Glomerular endothelial cell (primary cell): ENCODE results near the gene APLNR. TPM values are rescaled to one million over a fixed set of nuclear protein-coding genes. Genes with fewer than 3 reads are reported as not detected.
"Not testable (repeated sequence)": the region's sequence is repeated elsewhere in the genome, so short reads cannot be mapped to it uniquely, and the experiment has no call there.

Experiments
- DNase-seq: peaks from one replicate; pipeline ENCODE4 v3.0.0-alpha.2; 2011; ENCODE audit warnings: low read depth, low spot score; ENCODE audit errors: extremely low read depth
- total RNA-seq: library from RNA; depleted of rRNA; stranded (reverse); fragments of >200 nt; gene quantifications from 2 replicates; pipeline ENCODE4 v1.2.3, GENCODE V29; 2015

APLNR gene
- total RNA-seq, result 0.10 and 0.76 TPM in 2 replicates

- DNase-seq, result no peak
These were observed at the start of gene APLNR for GRCh38 chr11:57237204-57237681. Gene APLNR, minus strand, starts transcription at chr11:57237250. Its CDS starts 246 bp downstream, at chr11:57237004.

- DNase-seq, result no peak
These were observed 46.4 kb upstream of the APLNR start for GRCh38 chr11:57283231-57283990.

GRCh38 chr11:57281546-57281945 lies 44.5 kb upstream of the APLNR start:
- DNase-seq, result not testable (repeated sequence)

GRCh38 chr11:57279116-57279515 lies 42.1 kb upstream of the APLNR start:
- no peak for DNase-seq

- DNase-seq, result no peak
These were observed 41.7 kb upstream of the APLNR start for GRCh38 chr11:57278721-57279095.

- peak; percentile 60 for DNase-seq
These were observed 41.0 kb upstream of the APLNR start for GRCh38 chr11:57277845-57278720.

- DNase-seq, result no peak
These were observed 40.1 kb upstream of the APLNR start for GRCh38 chr11:57276971-57277675.

GRCh38 chr11:57276169-57276970 lies 39.3 kb upstream of the APLNR start:
- DNase-seq, result no peak

- DNase-seq, result no peak
These were observed 38.5 kb upstream of the APLNR start for GRCh38 chr11:57275582-57275981.

GRCh38 chr11:57274904-57275498 lies 38.0 kb upstream of the APLNR start:
- no peak for DNase-seq

- DNase-seq, result no peak
These were observed 36.5 kb upstream of the APLNR start for GRCh38 chr11:57273448-57274058.

GRCh38 chr11:57269571-57270021 lies 32.5 kb upstream of the APLNR start:
- DNase-seq, result no peak

- DNase-seq, result no peak
These were observed 29.1 kb upstream of the APLNR start for GRCh38 chr11:57266157-57266556.

- no peak for DNase-seq
These were observed 26.3 kb upstream of the APLNR start for GRCh38 chr11:57263351-57263750.

- DNase-seq, result no peak
These were observed 25.1 kb upstream of the APLNR start for GRCh38 chr11:57262157-57262556.

GRCh38 chr11:57260937-57261783 lies 24.1 kb upstream of the APLNR start:
- no peak for DNase-seq

- DNase-seq, result no peak
These were observed 19.1 kb upstream of the APLNR start for GRCh38 chr11:57256119-57256518.

GRCh38 chr11:57255618-57256017 lies 18.6 kb upstream of the APLNR start:
- no peak for DNase-seq
